HL-60/S4 (cell line): ENCODE measurements around the gene RSRC2.
"Not testable (repeated sequence)": the region's sequence is repeated elsewhere in the genome, so short reads cannot be mapped to it uniquely, and the experiment has no call there.

Source experiments
- in situ Hi-C: fragments of 300-500 bp; cut with MboI; formaldehyde crosslinking; loops from 2 replicates; pipeline ENCODE4 v1.14.3; 2022; ENCODE audit warnings: low sequenced_read_pairs

RSRC2 gene, protein sequence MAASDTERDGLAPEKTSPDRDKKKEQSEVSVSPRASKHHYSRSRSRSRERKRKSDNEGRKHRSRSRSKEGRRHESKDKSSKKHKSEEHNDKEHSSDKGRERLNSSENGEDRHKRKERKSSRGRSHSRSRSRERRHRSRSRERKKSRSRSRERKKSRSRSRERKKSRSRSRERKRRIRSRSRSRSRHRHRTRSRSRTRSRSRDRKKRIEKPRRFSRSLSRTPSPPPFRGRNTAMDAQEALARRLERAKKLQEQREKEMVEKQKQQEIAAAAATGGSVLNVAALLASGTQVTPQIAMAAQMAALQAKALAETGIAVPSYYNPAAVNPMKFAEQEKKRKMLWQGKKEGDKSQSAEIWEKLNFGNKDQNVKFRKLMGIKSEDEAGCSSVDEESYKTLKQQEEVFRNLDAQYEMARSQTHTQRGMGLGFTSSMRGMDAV

DNA sequence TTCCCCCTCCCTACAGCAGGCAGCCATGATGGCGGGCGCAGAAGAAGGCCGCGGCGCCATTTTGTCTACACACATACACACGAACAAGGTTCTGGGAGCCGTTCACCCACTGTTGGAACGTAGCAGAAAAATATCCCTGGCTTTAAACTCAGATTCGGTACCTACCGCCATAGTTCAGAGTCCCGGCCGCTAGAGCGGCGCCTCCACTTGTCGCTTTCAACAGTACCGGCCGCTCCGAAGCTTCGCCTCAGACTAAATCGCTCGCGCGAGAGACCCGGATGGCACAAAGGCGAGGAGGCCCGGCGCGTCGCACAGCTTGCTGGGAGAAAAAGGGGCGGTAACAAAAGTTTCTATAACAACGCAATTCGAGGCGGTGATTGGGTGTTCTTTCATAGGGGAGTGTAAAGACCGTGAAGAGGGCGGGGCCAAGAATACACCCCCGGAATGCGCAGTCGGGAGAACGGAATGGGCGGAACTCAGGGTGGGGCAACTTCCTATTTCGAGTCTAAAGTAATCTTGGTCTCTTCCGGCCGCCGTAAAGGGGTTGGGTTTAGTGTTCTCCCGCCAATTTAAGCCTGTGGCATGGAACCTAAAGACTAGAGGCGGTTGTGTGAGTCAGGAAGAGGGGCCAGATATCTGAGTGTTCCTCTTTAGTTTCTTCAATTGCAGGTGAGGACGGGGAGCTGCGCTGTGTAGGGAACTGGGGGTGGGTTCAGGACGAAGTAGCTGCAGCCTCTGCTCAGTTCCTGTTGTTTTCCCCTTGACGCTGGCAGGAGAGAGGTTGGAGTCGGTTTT, at the start of gene RSRC2, which contains the start of gene KNTC1:
RSRC2 (minus strand) TSS at position 254 of the 795 bp plus-strand sequence; CDS start at position 171, 83 bp downstream.
KNTC1 (plus strand) TSS at position 567 of the 795 bp plus-strand sequence. CDS start 2,815 bp downstream, outside the sequence.
- in situ Hi-C loops: no loop called here

DNA sequence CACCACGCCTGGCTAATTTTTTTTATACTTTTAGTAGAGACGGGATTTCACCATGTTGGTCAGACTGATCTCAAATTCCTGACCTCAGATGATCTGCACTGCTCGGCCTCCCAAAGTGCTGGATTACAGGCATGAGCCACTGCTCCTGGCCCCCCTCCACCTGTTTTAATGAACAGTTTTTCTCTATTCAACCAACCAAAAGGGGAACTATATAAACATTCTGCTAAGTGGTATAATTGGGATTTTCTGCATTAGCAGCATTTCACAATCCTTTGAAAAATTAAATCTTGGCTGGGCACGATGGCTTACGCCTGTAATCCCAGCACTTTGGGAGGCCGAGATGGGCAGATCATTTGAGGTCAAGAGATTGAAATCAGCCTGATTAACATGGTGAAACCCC, 45.1 kb upstream of the RSRC2 start:
- in situ Hi-C loops: no loop called here

DNA sequence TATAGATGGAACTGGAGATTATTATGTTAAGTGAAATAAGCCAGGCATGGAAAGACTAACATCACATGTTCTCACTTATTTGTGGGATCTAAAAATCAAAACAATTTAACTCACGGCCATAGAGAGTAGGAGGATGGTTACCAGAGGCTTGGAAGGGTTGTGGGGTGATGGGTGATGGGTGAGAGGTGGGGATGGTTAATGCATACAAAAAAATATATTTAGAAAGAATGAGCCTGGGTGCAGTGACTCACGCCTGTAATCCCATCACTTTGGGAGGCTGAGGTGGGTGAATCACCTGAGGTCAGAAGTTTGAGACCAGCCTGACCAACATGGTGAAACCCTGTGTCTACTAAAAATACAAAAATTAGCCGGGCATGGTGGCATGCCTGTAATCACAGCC, 43.3 kb upstream of the RSRC2 start:
- in situ Hi-C loops: not testable (repeated sequence)

DNA sequence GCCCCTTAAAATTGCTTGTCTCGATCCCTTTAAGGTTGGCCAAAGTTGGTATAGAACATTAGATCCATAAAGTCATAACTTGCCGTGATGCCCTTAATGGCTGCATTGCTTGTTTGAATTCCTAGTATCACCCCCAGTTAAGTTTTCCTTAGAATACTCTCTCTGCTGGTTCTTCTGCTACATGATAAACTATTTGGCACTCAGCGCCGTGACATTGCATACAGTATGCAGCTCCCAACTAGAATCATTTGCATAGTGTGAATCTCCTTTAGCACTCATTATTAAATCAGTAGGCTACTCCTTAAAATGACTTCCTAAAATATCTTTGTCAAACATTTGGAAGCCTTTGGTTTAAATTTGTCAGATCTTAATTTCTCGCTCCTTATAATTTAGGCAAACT, 42.6 kb upstream of the RSRC2 start:
- in situ Hi-C loops: no loop called here

DNA sequence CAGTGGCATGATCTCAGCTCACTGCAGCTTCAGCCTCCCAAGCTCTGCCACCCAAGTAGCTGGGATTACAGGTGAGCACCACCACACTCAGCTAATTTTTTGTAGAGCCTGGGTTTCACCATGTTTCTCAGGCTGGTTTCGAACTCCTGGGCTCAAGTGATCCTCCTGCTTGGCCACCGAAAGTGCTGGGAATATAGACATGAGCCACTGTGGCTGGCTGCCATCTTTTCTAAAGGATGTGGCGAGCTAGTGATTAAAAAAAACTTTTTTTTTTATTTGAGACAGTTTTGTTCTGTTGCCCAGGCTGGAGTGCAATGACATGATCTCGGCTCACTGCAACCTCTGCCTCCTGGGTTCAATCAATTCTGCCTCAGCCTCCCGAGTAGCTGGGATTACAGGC, 40.1 kb upstream of the RSRC2 start:
- in situ Hi-C loops: not testable (repeated sequence)

DNA sequence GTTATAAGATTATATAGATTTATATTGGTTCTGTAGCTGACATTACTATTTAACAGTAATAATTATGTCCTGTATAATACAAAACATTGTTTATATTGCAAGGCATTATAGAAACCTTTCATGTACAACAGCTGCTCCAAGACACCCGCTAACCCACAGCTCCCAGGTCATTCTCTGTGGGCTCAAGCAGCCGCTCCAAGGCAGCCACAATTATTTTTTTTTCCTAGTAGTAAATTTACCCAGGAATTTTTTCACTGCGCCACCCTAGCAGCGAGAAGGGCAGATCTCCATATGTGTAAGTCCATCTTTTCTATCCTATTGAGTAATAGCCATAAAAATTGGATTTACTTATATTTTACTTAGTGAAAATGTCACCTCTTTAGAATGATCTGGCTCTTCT, 36.6 kb upstream of the RSRC2 start:
- in situ Hi-C loops: no loop called here

DNA sequence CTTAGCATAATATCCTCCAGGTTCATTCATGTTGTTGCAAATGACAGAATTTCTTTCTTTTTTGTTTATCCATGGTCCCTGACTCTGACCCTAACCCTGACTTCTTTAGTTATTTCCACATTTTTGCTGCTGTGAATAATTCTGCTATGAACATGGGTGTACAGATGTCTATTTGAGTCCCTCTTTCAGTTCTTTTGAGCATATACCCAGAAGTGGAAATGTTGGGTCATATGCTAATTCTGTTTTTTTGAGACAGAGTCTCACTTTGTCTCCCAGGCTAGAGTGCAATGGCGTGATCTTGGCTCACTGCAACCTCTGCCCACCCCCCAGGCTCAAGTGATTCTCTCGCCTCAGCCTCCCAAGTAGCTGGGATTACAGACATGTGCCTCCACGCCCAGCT, 33.4 kb upstream of the RSRC2 start:
- in situ Hi-C loops: no loop called here

DNA sequence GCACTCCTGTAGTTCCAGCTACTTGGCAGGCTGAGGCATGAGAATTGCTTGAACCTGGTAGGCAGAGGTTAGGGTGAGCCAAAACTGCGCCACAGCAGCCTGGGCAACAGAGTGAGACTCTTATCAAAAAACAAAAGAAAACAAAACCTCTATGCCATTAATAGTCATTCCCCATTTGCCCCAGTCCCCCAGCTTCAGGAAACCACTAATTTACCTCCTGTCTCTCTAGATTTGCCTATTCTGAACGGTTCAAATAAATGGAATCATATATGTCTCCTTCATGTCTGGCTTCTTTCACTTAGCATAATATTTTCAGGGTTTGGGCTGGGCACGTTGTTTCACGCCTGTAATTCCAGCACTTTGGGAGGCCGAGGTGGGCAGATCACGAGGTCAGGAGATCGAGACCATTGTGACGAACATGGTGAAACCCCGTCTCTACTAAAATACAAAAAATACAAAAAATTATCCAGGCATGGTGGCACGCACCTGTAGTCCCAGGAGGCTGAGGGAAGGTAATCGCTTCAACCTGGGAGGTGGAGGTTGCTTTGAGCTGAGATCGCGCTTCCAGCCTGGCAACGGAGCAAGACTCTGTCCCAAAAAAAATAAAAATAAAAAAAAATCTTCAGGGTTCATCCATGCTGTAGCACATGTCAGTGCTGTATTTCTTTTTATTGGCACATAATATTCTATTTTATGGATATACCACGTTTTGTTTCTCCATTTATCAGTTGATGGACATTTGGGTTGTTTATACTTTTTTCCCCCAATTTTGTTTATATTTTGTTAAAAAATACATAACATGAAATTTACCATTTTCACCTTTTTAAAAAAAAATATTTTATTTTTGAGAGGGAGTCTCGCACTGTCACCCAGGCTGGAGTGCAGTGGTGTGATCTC, 32.3 kb upstream of the RSRC2 start:
- in situ Hi-C loops: no loop called here

DNA sequence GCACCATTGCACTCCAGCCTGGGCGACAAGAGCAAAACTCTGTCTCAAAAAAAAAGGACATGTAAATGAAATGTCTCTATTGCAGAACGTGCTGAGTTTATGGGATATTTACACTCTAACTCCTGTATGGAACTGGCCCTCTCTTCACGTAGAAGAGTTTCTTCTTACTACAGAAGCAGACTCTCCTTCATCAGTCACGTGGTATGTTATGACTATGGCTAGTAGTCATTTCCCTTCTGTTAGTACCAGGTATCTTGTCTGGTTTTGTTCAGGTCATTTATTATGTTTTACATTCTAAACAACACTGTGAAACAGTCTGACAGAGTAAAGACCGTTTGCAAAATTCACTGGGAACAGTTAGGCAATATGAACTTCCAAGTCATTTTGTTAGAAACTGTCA, 20.6 kb upstream of the RSRC2 start:
- in situ Hi-C loops: no loop called here

DNA sequence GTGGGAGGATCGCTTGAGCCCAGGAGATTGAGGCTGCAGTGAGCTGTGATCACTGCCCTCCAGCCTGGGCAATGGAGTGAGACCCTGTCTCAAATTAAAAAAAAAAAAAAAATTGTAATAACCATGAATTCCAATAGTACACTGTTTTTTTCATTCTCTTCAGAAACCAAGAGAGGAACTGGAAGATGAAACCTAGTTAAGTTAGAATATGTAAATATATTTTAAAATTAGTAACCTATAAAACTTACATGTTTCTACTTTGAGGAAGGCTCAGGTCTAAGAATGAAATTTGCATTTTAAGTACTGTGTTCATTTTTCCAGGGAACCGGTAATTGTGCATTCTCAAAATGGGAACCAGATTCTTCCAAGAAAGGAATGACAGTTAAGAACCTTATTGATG, 19.1 kb upstream of the RSRC2 start:
- in situ Hi-C loops: no loop called here

DNA sequence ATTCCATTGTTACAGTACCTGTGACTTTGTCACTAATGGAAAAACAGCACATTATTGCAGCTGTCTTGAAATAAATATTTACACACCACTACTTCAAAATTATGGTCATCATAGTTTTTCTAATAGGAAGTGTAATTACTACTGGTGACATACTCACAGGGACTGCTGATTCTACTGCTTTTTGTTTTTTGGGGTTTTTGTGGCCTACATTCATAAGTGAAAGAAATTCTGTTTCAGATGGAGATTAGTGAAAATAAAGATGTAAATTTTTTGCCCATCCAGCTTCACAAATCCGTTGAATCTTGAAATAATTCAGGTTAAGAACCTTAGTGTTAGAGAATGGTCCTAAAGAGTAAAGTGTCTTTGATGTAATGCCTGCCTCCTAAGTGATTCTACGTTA, 17.8 kb upstream of the RSRC2 start:
- in situ Hi-C loops: no loop called here

DNA sequence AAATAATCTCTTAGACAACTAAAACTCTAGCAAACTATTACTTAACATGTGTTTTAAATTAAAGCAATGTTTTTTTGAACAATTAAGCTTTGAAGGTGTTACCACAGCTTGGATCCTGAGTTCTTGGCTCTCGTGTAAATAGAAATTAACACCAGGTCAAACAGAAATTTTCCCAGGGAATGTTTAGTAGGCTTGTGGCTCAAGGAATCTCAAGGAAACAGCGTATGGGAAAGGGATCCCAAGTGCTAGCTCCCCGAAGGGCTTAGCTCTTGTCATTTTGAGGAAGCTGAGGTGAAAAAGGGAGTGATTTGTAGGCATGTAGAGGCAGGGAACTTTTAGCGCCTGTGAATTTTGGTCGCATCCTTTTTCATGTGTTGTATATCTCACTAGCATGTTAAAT, 11.8 kb upstream of the RSRC2 start:
- in situ Hi-C loops: no loop called here

DNA sequence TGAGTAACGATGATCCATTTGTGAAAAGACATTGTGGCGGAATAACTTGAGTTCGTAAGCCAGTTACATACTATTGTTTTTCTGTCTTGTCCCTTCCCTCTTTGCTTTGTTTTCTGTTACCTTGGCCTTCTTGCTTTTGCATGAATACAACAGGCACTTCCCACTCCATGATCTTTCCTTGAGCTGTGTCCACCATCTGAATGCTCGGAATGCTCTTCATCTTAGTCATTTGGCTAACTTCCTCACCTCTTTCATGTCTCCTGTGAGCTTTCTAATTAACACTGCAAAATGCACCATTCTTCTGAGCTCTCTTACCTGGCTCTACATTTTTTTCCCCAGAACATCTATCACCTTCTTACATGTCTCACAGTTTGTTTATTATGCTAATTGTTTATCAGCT, 10.3 kb upstream of the RSRC2 start:
- in situ Hi-C loops: no loop called here

DNA sequence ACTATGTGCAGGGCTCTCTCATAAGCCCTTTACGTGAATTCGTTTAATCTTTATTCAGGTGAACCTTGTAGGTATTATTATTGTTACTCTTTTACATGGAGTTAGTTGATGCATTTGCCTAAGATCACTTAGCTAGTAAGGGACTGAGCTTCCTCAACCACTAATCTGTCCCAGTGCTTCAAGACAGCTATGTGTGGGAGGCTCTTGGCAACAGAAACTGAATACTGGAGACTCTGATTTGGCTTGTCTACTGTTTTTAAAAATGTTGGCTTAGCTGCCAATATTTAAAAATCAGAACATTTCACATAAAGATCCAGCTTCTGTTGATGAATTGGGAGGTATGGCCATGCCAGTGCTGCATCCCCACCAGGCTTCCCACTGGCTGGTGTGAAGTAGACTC, 7.1 kb upstream of the RSRC2 start:
- in situ Hi-C loops: no loop called here

DNA sequence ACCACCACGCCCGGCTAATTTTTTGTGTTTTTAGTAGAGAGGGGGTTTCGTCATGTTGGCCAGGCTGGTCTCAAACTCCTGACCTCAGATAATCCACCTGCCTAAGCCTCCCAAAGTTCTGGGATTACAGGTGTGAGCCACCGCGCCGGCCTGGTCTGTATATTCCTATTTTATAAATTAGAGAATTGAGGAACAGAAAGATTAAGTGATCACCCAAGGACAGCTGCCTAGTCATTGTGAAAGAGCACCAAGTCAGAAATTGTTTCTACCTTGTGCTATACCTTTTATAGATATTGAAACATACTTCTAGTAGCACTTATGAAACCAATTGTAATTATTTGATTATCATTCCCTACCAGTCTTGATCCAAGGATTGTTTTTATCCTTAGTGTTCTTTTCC, 2.3 kb upstream of the RSRC2 start:
- in situ Hi-C loops: no loop called here

DNA sequence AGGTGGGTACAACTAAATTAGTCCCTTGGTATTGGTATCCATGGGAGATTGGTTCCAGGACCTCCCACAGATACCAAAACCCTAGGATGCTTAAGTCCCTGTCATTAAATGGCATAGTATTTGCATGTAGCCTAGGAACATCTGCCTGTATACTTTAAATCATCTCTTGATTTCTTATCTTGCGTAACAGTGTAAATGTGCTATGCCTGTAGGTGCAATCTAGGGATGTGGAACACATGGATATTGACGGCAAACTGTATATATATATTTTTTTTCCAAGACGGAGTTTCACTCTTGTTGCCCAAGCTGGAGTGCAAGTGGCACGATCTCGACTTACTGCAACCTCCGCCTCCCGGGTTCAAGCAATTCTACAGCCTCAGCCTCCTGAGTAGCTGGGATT, 1.8 kb upstream of the RSRC2 start:
- in situ Hi-C loops: no loop called here

DNA sequence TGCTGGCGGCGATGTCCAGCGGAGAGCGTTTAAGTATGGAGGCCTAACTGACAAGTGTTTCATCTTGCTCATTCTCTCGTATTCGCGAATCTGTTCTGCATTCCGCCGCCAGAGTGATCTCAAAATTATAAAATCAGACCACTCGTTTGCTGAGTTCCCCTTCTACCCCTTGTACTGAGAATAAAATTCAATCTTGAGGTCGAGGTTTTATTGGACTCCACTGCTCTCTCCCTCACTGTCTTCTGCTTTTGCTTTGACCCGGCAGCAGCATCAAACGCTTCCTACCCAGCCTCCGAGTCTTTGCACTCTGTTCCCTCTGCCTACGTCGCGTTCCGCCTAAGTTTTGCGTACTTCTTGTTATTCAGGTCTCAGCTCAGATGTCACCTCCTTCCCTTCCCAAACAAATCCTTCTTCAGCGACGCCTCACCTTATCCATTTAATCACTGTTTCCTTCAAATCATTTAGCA, 775 bp upstream of the RSRC2 start:
- in situ Hi-C loops: no loop called here

DNA sequence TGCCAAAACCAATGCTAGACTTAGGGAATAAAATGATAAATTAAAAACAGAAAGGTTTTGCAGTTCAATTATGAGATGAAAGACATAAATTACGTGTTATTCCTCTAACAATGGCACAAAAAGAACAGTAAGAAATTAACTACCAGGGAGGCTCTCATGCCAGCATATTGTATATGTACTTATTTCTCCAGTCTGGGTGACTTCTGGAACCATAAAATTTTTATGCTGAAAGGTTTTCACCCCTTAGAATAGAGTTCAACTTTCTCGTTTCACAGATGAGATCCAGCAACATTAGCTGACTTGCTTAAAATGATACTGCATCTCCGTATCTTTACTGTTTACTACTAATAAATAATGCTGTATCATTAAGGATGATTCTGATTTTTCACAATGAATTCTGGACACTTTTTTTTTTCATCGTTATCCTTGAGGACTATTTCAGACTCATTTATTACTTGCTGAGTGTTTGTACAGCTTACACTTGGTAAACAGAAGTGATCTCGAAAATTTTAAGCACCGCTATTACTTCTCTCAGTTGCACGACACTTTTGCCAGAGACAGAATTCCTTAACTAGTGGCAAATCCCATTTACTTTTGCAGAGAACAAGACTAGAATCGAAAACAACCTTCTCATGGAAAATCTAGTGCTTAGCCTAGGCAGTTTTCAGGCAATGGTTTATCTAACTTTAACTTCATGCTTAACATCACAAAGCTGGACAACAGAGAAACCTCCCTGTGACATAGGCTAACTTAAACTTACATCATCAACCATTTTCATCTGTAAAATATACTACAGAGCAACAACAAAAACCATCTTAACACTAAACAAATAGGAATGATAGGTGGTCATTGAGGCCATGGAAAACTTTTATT, 2.7 kb downstream of the RSRC2 start:
- in situ Hi-C loops: no loop called here

DNA sequence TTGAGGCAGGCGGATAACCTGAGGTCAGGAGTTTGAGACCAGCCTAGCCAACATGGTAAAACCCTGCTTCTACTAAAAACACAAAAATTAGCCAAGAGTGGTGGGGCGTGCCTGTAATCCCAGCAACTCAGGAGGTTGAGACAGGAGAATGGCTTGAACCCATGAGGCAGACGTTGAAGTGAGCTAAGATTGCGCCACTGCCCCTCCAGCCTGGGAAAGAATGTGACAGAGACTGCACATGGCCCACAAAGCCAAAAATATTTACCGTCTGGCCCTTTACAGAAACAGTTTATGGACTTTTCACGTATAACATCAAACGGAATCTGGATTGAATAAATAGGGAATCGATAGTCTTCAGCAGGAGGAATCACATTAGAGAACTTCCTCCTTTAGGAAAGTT, 3.5 kb downstream of the RSRC2 start:
- in situ Hi-C loops: no loop called here

DNA sequence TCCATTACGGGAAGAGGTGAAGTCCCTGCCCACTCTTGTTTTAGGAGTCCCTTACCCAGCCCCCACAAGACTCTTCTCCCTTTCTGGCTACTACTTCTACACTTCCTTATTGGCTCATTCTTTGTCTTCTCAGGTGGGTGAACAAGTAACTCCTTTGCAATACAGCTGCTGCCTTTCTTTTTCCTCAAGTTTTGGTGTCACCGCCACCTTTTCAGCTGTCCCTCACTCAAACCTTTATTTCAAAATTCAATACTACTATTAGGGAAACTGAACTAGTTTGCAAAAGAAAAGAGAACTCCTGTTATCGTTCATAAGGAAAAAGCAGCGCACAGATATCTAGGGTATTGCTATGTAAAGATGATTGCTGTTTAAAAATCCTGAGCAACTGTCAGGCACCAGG, 6.1 kb downstream of the RSRC2 start:
- in situ Hi-C loops: no loop called here
